DND-41 (cell line): Measurements from ENCODE around the gene B3GLCT.

Experiments
- ATAC-seq: fragments of 200-7000 bp; cut with Tn5 transposase; 3 replicates; pipeline ENCODE4 v1.9.1; 2021; ENCODE audit warnings: low read depth; ENCODE audit not compliant: insufficient read depth
- DNase-seq: peaks from one replicate; pipeline ENCODE4 v3.0.0-alpha.2; 2020
- H2AFZ ChIP-seq: 2 replicates; pipeline ENCODE4 v1.6.0; 2012; ENCODE audit warnings: low read depth, low read length
- H3K27ac ChIP-seq: 2 replicates; pipeline ENCODE4 v1.5.1; 2012; ENCODE audit warnings: low read length, inconsistent platforms
- H3K27me3 ChIP-seq: fragments of 200-600 bp; sonication (generic); 2 replicates; pipeline ENCODE4 v1.6.0; 2012; ENCODE audit warnings: low read length, mild to moderate bottlenecking, inconsistent platforms; ENCODE audit not compliant: insufficient read depth, poor library complexity
- H3K36me3 ChIP-seq: 2 replicates; pipeline ENCODE4 v1.5.1; 2012; ENCODE audit warnings: low read length, inconsistent platforms; ENCODE audit not compliant: insufficient read depth
- H3K4me1 ChIP-seq: 2 replicates; pipeline ENCODE4 v1.5.1; 2012; ENCODE audit warnings: mild to moderate bottlenecking, low read length; ENCODE audit not compliant: insufficient read depth
- H3K4me2 ChIP-seq: 2 replicates; pipeline ENCODE4 v1.6.0; 2012; ENCODE audit warnings: mild to moderate bottlenecking, moderate library complexity, low read length, inconsistent platforms; ENCODE audit not compliant: insufficient read depth
- H3K4me3 ChIP-seq, 2 experiments: fragments of 200-600 bp in 1 of 2; shearing (Covaris generic) in 1 of 2; 2 replicates each; pipeline ENCODE4 v1.5.1; 2012 to 2016; ENCODE audit warnings: inconsistent platforms in 2 of 2, low read length in 2 of 2, mild to moderate bottlenecking in 2 of 2, low read depth in 1 of 2, moderate library complexity in 1 of 2
- H3K79me2 ChIP-seq: 2 replicates; pipeline ENCODE4 v1.6.0; 2012; ENCODE audit warnings: low read length, inconsistent platforms; ENCODE audit not compliant: insufficient read depth
- H3K9ac ChIP-seq: 2 replicates; pipeline ENCODE4 v1.6.0; 2012; ENCODE audit warnings: low read depth, mild to moderate bottlenecking, inconsistent platforms, low read length, moderate library complexity
- H3K9me3 ChIP-seq: 2 replicates; pipeline ENCODE4 v1.5.1; 2012; ENCODE audit warnings: low read length, moderate library complexity, mild to moderate bottlenecking, inconsistent platforms; ENCODE audit not compliant: insufficient read depth, severe bottlenecking
- H4K20me1 ChIP-seq: 2 replicates; pipeline ENCODE4 v1.6.0; 2012; ENCODE audit warnings: low read length; ENCODE audit not compliant: insufficient read depth
- CTCF ChIP-seq: IDR thresholded peaks from 2 replicates; pipeline ENCODE4 v1.5.1; 2012; ENCODE audit warnings: borderline replicate concordance, low read length, moderate library complexity, mild to moderate bottlenecking; ENCODE audit not compliant: poor library complexity, severe bottlenecking; ENCODE audit errors: extremely low read depth
- EZH2 ChIP-seq: IDR thresholded peaks from 3 replicates; pipeline ENCODE4 v1.6.1; 2012; ENCODE audit warnings: borderline replicate concordance, low read depth, mild to moderate bottlenecking, moderate library complexity, low read length, inconsistent platforms; ENCODE audit not compliant: severe bottlenecking

B3GLCT gene

GRCh38 chr13:31350560-31350959 lies 150.8 kb downstream of the B3GLCT start:
- Histone ChIP-seq H3K9ac (no peak overlapping the region), H3K36me3 (no peaks in the 10 kb centered on the region), H2AFZ (no peak overlapping the region), H3K4me2 (no peak overlapping the region), H4K20me1 (no peaks in the 10 kb centered on the region), H3K4me3 (no peak overlapping the region), H3K79me2 (no peaks in the 10 kb centered on the region), H3K4me1 (no peaks in the 10 kb centered on the region), H3K9me3 (peaks cover 10% of the 10 kb centered on the region), H3K27me3 (no peaks in the 10 kb centered on the region), H3K27ac (no peak overlapping the region)
- ATAC-seq (no peak), DNase-seq (no peak)
- TF ChIP-seq CTCF (no peak), EZH2 (no peak)

GRCh38 chr13:31351376-31351775 lies 151.6 kb downstream of the B3GLCT start:
- no peaks in the 10 kb centered on the region for H3K79me2 ChIP-seq
- no peak for TF ChIP-seq CTCF
- H3K9ac ChIP-seq: no peak overlapping the region
- DNase-seq: no peak
- H3K9me3 ChIP-seq: peaks cover 17% of the 10 kb centered on the region
- no peak overlapping the region for H3K4me2 ChIP-seq
- no peaks in the 10 kb centered on the region for H3K4me1 ChIP-seq
- no peak for ATAC-seq
- H2AFZ ChIP-seq: no peak overlapping the region
- H4K20me1 ChIP-seq: no peaks in the 10 kb centered on the region
- H3K27ac ChIP-seq: no peak overlapping the region
- H3K27me3 ChIP-seq: no peaks in the 10 kb centered on the region
- no peaks in the 10 kb centered on the region for H3K36me3 ChIP-seq
- no peak overlapping the region for H3K4me3 ChIP-seq

GRCh38 chr13:31352467-31352866 lies 152.7 kb downstream of the B3GLCT start:
- ATAC-seq: no peak
- no peak overlapping the region for H3K9ac ChIP-seq
- H3K79me2 ChIP-seq: no peaks in the 10 kb centered on the region
- H3K27me3 ChIP-seq: no peaks in the 10 kb centered on the region
- no peaks in the 10 kb centered on the region for H3K36me3 ChIP-seq
- no peak for DNase-seq
- no peak overlapping the region for H2AFZ ChIP-seq
- H4K20me1 ChIP-seq: no peaks in the 10 kb centered on the region
- no peak overlapping the region for H3K4me2 ChIP-seq
- no peak for TF ChIP-seq CTCF
- TF ChIP-seq EZH2: no peak
- peaks cover 17% of the 10 kb centered on the region for H3K9me3 ChIP-seq
- H3K27ac ChIP-seq: no peak overlapping the region
- no peak overlapping the region for H3K4me3 ChIP-seq
- H3K4me1 ChIP-seq: no peaks in the 10 kb centered on the region

GRCh38 chr13:31355001-31355400 lies 155.2 kb downstream of the B3GLCT start:
- H3K27ac ChIP-seq: no peak overlapping the region
- H3K4me3 ChIP-seq: no peak overlapping the region
- no peak overlapping the region for H3K9ac ChIP-seq
- DNase-seq (no peak), ATAC-seq (no peak)
- no peak overlapping the region for H3K4me2 ChIP-seq
- H3K9me3 ChIP-seq: peaks cover 17% of the 10 kb centered on the region
- H2AFZ ChIP-seq: no peak overlapping the region
- H3K4me1 ChIP-seq: no peaks in the 10 kb centered on the region
- no peaks in the 10 kb centered on the region for H3K79me2 ChIP-seq
- no peaks in the 10 kb centered on the region for H3K36me3 ChIP-seq
- H4K20me1 ChIP-seq: no peaks in the 10 kb centered on the region
- TF ChIP-seq EZH2 (no peak), CTCF (no peak)
- H3K27me3 ChIP-seq: no peaks in the 10 kb centered on the region
